ENCODE data around the gene CABLES1. TPM values are rescaled to one million over a fixed set of nuclear protein-coding genes. Genes with fewer than 3 reads are reported as not detected.

CABLES1 gene
- total and polyA plus RNA-seq, 2 experiments from 2014 or later, result 7.2 to 10.8 TPM

DNA sequence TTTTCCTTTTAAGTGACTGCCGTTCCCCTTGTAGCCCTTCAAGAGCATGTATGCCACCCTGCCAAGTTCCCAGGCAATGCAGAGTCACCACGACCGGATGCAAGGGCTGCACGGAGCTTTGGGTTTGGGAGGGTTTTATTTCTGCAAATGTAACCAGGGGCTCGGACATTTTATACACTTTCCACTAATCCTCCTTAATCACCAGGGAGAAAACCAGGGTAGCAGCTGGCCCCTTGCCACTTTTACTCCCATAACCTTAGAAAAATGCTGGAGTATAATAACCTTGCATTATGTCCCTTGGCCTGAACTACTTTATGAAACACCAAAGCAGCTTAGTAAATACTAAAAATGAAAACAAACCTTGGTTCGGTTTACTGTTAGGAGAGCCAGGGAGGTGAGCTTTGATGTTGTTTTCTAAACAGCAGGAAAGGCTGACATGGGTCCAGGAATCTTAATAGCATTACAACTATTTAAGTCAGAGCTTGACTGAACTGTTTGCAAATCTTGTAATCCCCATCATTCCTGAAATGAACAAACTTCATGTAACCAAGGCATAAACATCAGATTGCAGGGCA is 165.0 kb downstream of the CABLES1 start:
- WGBS (ENCODE audit: low lambda C conversion rate, missing lambda C conversion rate), result 34% methylated on average over 6 of the region's 6 CpGs
- peak overlapping the region; percentile 62 for H3K27ac ChIP-seq
- peak; percentile 32 for DNase-seq (ENCODE audit: low spot score)

DNA sequence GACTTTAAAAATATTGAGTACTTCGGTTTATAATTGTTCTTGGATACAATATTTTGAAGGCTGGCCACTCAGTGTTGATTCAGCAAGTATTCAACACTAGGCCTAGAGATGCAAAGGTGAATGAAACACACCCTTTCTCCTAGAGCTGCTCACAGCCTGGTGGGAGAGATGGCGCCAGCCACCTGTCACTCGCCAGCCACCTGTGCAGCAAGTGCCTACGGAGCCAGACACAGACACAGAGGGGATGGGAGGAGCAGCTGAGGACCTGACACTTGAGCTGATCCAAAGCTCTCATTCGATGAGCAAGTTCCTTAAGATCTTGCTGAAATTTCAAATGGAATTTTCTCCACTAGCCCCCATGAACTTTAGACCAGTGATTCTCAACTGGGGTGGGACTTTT is 166.7 kb downstream of the CABLES1 start:
- 90% methylated on average over 5 of the region's 5 CpGs for WGBS (ENCODE audit: low lambda C conversion rate, missing lambda C conversion rate)
- H3K27ac ChIP-seq, result no peak overlapping the region
- TF ChIP-seq EZH2 (IDR thresholded peaks at IDR 0.05; ENCODE audit: borderline replicate concordance) (no peak), EZH2phosphoT487 (IDR thresholded peaks at IDR 0.05; ENCODE audit: low read depth, severe bottlenecking, unreplicated experiment) (no peak)
- TF ChIP-seq, protein P1, sequence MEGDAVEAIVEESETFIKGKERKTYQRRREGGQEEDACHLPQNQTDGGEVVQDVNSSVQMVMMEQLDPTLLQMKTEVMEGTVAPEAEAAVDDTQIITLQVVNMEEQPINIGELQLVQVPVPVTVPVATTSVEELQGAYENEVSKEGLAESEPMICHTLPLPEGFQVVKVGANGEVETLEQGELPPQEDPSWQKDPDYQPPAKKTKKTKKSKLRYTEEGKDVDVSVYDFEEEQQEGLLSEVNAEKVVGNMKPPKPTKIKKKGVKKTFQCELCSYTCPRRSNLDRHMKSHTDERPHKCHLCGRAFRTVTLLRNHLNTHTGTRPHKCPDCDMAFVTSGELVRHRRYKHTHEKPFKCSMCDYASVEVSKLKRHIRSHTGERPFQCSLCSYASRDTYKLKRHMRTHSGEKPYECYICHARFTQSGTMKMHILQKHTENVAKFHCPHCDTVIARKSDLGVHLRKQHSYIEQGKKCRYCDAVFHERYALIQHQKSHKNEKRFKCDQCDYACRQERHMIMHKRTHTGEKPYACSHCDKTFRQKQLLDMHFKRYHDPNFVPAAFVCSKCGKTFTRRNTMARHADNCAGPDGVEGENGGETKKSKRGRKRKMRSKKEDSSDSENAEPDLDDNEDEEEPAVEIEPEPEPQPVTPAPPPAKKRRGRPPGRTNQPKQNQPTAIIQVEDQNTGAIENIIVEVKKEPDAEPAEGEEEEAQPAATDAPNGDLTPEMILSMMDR (IDR thresholded peaks at IDR 0.05; ENCODE audit: poor library complexity), result no peak

More for the DNA sequence above, 165.0 kb downstream of the CABLES1 start:
- peak overlapping the region; percentile 60 for H3K4me2 ChIP-seq
- H3K79me2 ChIP-seq, result no peaks in the 10 kb centered on the region
- H3K27me3 ChIP-seq, result no peaks in the 10 kb centered on the region
- H4K20me1 ChIP-seq (ENCODE audit: insufficient read depth, poor library complexity, severe bottlenecking), result no peaks in the 10 kb centered on the region
- no peak overlapping the region for H3K4me3 ChIP-seq
- H2AFZ ChIP-seq, result no peak overlapping the region
- no peaks in the 10 kb centered on the region for H3K9me3 ChIP-seq (ENCODE audit: low read depth)
- TF ChIP-seq, protein P1 (IDR thresholded peaks at IDR 0.05; ENCODE audit: poor library complexity), result no peak
- TF ChIP-seq EZH2 (IDR thresholded peaks at IDR 0.05; ENCODE audit: borderline replicate concordance) (no peak), EZH2phosphoT487 (IDR thresholded peaks at IDR 0.05; ENCODE audit: low read depth, severe bottlenecking, unreplicated experiment) (no peak)
- no peaks in the 10 kb centered on the region for H3K9me2 ChIP-seq (replicated peaks; ENCODE audit: insufficient read depth)
- no peaks in the 10 kb centered on the region for H3K36me3 ChIP-seq (replicated peaks; ENCODE audit: insufficient read depth, low read depth)
- H3K4me1 ChIP-seq (ENCODE audit: insufficient read depth), result peaks cover 7% of the 10 kb centered on the region

DNA sequence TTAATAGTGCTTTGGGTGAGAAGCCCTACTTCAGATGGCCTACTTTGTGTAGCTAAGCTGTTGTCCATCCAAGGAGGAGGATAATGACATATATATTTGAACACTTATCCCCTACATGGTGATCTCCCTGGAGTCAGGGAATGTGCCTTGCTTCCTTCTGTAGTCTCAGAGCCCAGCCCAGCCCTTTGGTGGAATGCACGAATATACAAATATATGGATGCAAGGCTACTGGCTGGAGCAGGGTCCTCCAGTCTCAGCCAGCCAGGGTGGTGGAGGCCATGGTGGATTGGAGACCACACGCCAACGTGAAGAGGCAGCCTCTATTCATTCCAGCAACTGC is 167.2 kb downstream of the CABLES1 start:
- H3K4me1 ChIP-seq (ENCODE audit: insufficient read depth), result peaks cover 7% of the 10 kb centered on the region
- TF ChIP-seq, protein P1 (IDR thresholded peaks at IDR 0.05; ENCODE audit: poor library complexity), result no peak
- TF ChIP-seq EZH2phosphoT487 (IDR thresholded peaks at IDR 0.05; ENCODE audit: low read depth, severe bottlenecking, unreplicated experiment) (no peak), EZH2 (IDR thresholded peaks at IDR 0.05; ENCODE audit: borderline replicate concordance) (no peak)
- H3K27me3 ChIP-seq, result no peaks in the 10 kb centered on the region
- H3K27ac ChIP-seq, result peak overlapping the region; percentile 44
- WGBS (ENCODE audit: low lambda C conversion rate, missing lambda C conversion rate), result 94% methylated on average over 3 of the region's 3 CpGs
- no peak overlapping the region for H3K4me3 ChIP-seq
- H3K79me2 ChIP-seq, result no peaks in the 10 kb centered on the region
- H3K9me3 ChIP-seq (ENCODE audit: low read depth), result no peaks in the 10 kb centered on the region
- H3K36me3 ChIP-seq (replicated peaks; ENCODE audit: insufficient read depth, low read depth), result no peaks in the 10 kb centered on the region
- H3K9me2 ChIP-seq (replicated peaks; ENCODE audit: insufficient read depth), result no peaks in the 10 kb centered on the region
- no peak overlapping the region for H2AFZ ChIP-seq
- no peaks in the 10 kb centered on the region for H4K20me1 ChIP-seq (ENCODE audit: insufficient read depth, poor library complexity, severe bottlenecking)
- no peak for DNase-seq (ENCODE audit: low spot score)
- H3K4me2 ChIP-seq, result no peak overlapping the region

More for the DNA sequence above, 166.7 kb downstream of the CABLES1 start:
- Histone ChIP-seq H3K4me1 (ENCODE audit: insufficient read depth) (peaks cover 7% of the 10 kb centered on the region), H4K20me1 (ENCODE audit: insufficient read depth, poor library complexity, severe bottlenecking) (no peaks in the 10 kb centered on the region), H3K27me3 (no peaks in the 10 kb centered on the region), H3K9me2 (replicated peaks; ENCODE audit: insufficient read depth) (no peaks in the 10 kb centered on the region), H3K4me3 (no peak overlapping the region), H2AFZ (no peak overlapping the region), H3K36me3 (replicated peaks; ENCODE audit: insufficient read depth, low read depth) (no peaks in the 10 kb centered on the region), H3K4me2 (no peak overlapping the region), H3K9me3 (ENCODE audit: low read depth) (no peaks in the 10 kb centered on the region), H3K79me2 (no peaks in the 10 kb centered on the region)
- no peak for DNase-seq (ENCODE audit: low spot score)
